Omental fat pad (tissue), 4 donors: ENCODE results near the gene PRKCQ. TPM values are rescaled to one million over a fixed set of nuclear protein-coding genes. Genes with fewer than 3 reads are reported as not detected.

ENCODE experiments used
- ATAC-seq: fragments of 150-250 bp; one replicate; pipeline ENCODE4 v1.9.1; 2016; ENCODE audit warnings: mild to moderate bottlenecking, moderate library complexity; ENCODE audit not compliant: low FRiP score
- DNase-seq: peaks from one replicate; pipeline ENCODE4 v3.0.0-alpha.2; 2019; ENCODE audit warnings: low spot score
- CTCF ChIP-seq, 3 donors: fragments of 450-650 bp; IDR thresholded peaks; one replicate each; pipeline ENCODE4 v1.5.1; 2016 to 2017; ENCODE audit warnings: antibody characterized with exemption in 3 of 3, mild to moderate bottlenecking in 3 of 3, moderate library complexity in 2 of 3
- total RNA-seq, 4 donors: library from RNA; depleted of rRNA; stranded (reverse); fragments of >200 nt; gene quantifications; one replicate each; pipeline ENCODE4 v1.1.0, GENCODE V29; 2016

Gene PRKCQ
- total RNA-seq, 4 donors from 2014 or later: 0.56 to 1.9 (median 0.86) TPM

- DNase-seq (no peak), ATAC-seq (no peak)
These were observed 189.7 kb downstream of the PRKCQ start for GRCh38 chr10:6390213-6390845.

DNA sequence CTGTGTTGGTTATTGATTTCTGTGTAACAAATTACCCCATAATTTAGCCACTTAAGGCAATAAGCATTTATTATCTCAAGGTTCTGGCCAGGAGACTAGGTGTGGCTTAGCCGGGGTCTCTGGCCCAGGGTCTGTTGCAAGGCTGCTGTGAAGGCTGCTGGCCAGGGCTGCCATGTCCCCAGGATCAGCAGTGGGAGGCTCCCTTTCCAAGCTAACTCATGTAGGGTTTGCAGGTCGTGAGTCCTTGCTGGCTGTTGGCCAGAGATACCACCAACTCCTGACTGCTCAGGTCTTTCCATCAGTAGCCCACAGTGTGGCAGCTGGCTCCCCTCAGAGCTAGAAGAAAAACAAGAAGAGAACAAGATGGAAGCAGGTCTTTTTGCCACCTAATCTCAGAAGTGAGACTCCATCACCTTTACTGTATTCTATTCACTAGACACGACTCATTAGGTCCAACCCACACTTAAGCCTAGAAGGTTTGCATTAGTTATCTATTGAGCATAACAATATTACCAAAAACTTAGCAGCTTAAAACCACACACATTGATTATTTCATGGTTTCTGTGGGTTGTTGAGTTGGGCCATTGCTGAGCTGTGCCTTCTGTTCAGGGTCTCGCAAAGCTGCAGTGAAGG, 191.7 kb downstream of the PRKCQ start:
- TF ChIP-seq CTCF (IDR thresholded peaks at IDR 0.05): no peak
- ATAC-seq (no peak), DNase-seq (no peak)

More at GRCh38 chr10:6390213-6390845, 189.7 kb downstream of the PRKCQ start:
- no peak for TF ChIP-seq CTCF (IDR thresholded peaks at IDR 0.05)

- no peak for ATAC-seq
- TF ChIP-seq CTCF (IDR thresholded peaks at IDR 0.05): no peak
These were observed 193.1 kb downstream of the PRKCQ start for GRCh38 chr10:6386960-6387359.

DNA sequence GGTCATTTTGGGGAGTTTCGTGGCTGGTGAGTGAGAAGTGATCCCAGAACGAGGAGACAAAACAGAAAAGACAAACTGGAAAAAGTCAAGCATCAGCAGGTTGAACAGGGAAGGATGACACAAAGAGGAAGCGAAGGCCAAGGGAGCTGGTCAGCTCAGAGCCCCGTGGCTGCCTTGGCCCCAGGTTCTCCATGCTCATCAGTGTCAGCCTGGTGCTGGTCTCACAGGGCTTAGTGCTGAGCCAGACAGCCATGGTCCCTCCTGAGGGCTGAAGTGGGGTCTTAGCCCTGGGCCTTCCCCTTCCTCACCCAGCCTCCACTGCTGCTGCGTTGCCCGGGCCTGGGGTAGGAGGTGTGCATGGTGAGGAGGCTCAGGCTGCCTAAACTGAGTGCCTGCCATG, 193.7 kb downstream of the PRKCQ start:
- no peak for TF ChIP-seq CTCF (IDR thresholded peaks at IDR 0.05)
- peak; percentile 62 for ATAC-seq
- DNase-seq: no peak

More at GRCh38 chr10:6386960-6387359, 193.1 kb downstream of the PRKCQ start:
- DNase-seq: no peak

GRCh38 chr10:6385665-6386064, 194.4 kb downstream of the PRKCQ start:
- DNase-seq: no peak
- no peak for ATAC-seq
- TF ChIP-seq CTCF (IDR thresholded peaks at IDR 0.05): no peak

DNA sequence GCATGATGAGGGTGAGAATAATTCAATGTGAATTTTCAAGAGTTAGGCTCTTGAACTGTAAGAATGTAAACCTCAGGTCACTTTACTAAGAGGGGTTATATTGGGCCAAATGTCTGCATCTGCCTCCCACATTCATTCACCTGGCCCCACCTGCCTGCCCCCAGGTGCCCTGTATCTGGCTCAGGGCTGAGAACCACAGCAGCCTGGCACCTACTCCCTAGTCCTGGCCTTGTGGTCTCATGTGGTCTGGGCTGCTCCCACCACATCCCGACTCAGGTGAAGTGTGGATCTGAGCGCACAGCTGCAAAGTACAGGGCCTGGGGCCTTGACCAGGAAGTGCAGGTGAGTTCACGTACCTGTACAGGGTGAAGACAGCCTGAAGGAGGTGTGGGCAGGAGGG, 195.2 kb downstream of the PRKCQ start:
- TF ChIP-seq CTCF (IDR thresholded peaks at IDR 0.05): no peak
- ATAC-seq (no peak), DNase-seq (no peak)

DNA sequence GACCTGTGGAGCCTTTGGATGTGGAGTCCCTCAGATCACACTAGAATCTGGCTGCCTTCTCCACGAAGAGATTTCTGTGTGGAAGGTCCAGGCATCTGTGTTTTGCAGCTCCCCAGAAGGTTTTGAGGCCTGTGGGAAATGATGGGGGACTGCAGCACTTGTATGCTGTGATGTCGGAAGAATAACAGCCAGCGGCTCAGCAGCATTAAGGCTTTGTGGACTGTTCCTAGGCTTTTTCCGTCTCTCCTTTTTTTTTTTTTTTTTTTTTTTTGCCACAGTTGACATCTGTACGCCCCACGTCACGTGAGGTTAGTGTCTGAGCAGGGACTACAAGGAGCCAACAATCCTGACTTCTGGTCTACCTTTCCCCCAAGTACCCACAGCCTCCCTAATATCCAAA, 196.0 kb downstream of the PRKCQ start:
- no peak for DNase-seq
- no peak for TF ChIP-seq CTCF (IDR thresholded peaks at IDR 0.05)
- no peak for ATAC-seq
